GM12874 (cell line): ENCODE data around the gene FLNB.

ENCODE experiments used
- CTCF ChIP-seq: IDR thresholded peaks from 2 replicates; pipeline ENCODE4 v1.5.1; 2011; ENCODE audit warnings: low read depth, mild to moderate bottlenecking, control low read depth, low read length, moderate library complexity; ENCODE audit not compliant: insufficient read depth

The FLNB gene

GRCh38 chr3:58044691-58045483, 36.7 kb downstream of the FLNB start:
- no peak for TF ChIP-seq CTCF

GRCh38 chr3:58047826-58048225, 39.6 kb downstream of the FLNB start:
- TF ChIP-seq CTCF: no peak

GRCh38 chr3:58048301-58048700, 40.1 kb downstream of the FLNB start:
- TF ChIP-seq CTCF: no peak

GRCh38 chr3:58049143-58049785, 41.0 kb downstream of the FLNB start:
- no peak for TF ChIP-seq CTCF

- TF ChIP-seq CTCF: no peak
Observed at GRCh38 chr3:58051196-58051595, 43.0 kb downstream of the FLNB start.

- TF ChIP-seq CTCF: no peak
Observed at GRCh38 chr3:58052373-58053273, 44.4 kb downstream of the FLNB start.

GRCh38 chr3:58054652-58055051, 46.4 kb downstream of the FLNB start:
- no peak for TF ChIP-seq CTCF
